GM12878 (cell line): ENCODE results near the gene SLC2A3. TPM values are rescaled to one million over a fixed set of nuclear protein-coding genes. Genes with fewer than 3 reads are reported as not detected.

ENCODE experiments used
- ATAC-seq: fragments of 200-7000 bp; cut with Tn5 transposase; 3 replicates; pipeline ENCODE4 v1.9.1; 2020; ENCODE audit warnings: mild to moderate bottlenecking, moderate library complexity
- BruUV-seq: library from RNA; stranded (reverse); fragments of 400-500 nt; replicated peaks from 2 replicates; lab custom pipeline; 2021; lab: Mats Ljungman, UMichigan
- CTCF ChIA-PET: fragments of 300-600 bp; sonication (Branson Sonifier 250); formaldehyde crosslinking; extraction: SDS; loops from one replicate; lab custom pipeline; 2021; ENCODE audit warnings: inconsistent platforms; lab: Yijun Ruan, JAX
- POLR2A ChIA-PET: fragments of 350-600 bp; formaldehyde crosslinking; extraction: SDS; loops from one replicate; lab custom pipeline; 2021; ENCODE audit warnings: inconsistent platforms; lab: Charles Lee
- RAD21 ChIA-PET: fragments of 300-600 bp; sonication (Branson Sonifier 250); formaldehyde crosslinking; loops from one replicate; lab custom pipeline; 2023; ENCODE audit warnings: antibody characterized with exemption; ENCODE audit not compliant: unreplicated experiment; lab: Charles Lee
- SMC1A ChIA-PET: fragments of 300-600 bp; sonication (Branson Sonifier 250); formaldehyde crosslinking; loops from one replicate; lab custom pipeline; 2023; ENCODE audit not compliant: unreplicated experiment, uncharacterized antibody; lab: Charles Lee
- DNase-seq: peaks from one replicate; pipeline ENCODE4 v3.0.0-alpha.2; 2011; ENCODE audit warnings: low read depth, low spot score
- FAIRE-seq: peaks from 3 replicates; lab custom pipeline; 2011; peaks lifted over from hg19 to GRCh38; lab: Jason Lieb, UNC
- H2AFZ ChIP-seq: 2 replicates; pipeline ENCODE4 v1.6.0; 2011; ENCODE audit warnings: low read depth, low read length, control low read depth; ENCODE audit not compliant: control insufficient read depth
- H3K27ac ChIP-seq: 2 replicates; pipeline ENCODE4 v1.5.1; 2011; ENCODE audit warnings: control low read depth; ENCODE audit not compliant: control insufficient read depth, insufficient read depth
- H3K27me3 ChIP-seq, 2 experiments: replicated peaks in 1 of 2; 2 replicates each; pipeline versions ENCODE4 v1.6.0 to v1.6.1; 2011; ENCODE audit warnings: low read length in 1 of 2; ENCODE audit not compliant: control insufficient read depth in 2 of 2, insufficient read depth in 2 of 2
- H3K36me3 ChIP-seq, 2 experiments: 2 replicates each; pipeline ENCODE4 v1.5.1; 2011; ENCODE audit warnings: low read length in 1 of 2; ENCODE audit not compliant: control insufficient read depth in 2 of 2, insufficient read depth in 2 of 2
- H3K4me1 ChIP-seq: 2 replicates; pipeline ENCODE4 v1.6.1; 2011; ENCODE audit warnings: mild to moderate bottlenecking, low read length, moderate library complexity, mixed read lengths; ENCODE audit not compliant: control insufficient read depth, insufficient read depth
- H3K4me2 ChIP-seq: 2 replicates; pipeline ENCODE4 v1.6.0; 2011; ENCODE audit warnings: control low read depth; ENCODE audit not compliant: control insufficient read depth, insufficient read depth
- H3K4me3 ChIP-seq: fragments of 200-600 bp; sonication (generic); 2 replicates; pipeline ENCODE4 v1.5.1; 2016
- H3K79me2 ChIP-seq: 2 replicates; pipeline ENCODE4 v1.6.0; 2011; ENCODE audit warnings: low read length; ENCODE audit not compliant: control insufficient read depth, insufficient read depth
- H3K9ac ChIP-seq: 2 replicates; pipeline ENCODE4 v1.8.0; 2011; ENCODE audit warnings: low read length, control low read depth, mixed read lengths; ENCODE audit not compliant: control insufficient read depth, insufficient read depth
- H3K9me3 ChIP-seq: replicated peaks from 3 replicates; pipeline ENCODE4 v1.5.1; 2011; ENCODE audit warnings: mild to moderate bottlenecking, low read length; ENCODE audit not compliant: control insufficient read depth, insufficient read depth
- H4K20me1 ChIP-seq: 2 replicates; pipeline ENCODE4 v1.6.0; 2011; ENCODE audit not compliant: control insufficient read depth, insufficient read depth
- BHLHE40 ChIP-seq, 2 experiments: fragments of 450-650 bp in 1 of 2; IDR thresholded peaks; 2 replicates each; pipeline ENCODE4 v1.6.1; 2011 to 2017; ENCODE audit warnings: low read depth in 2 of 2, borderline replicate concordance in 1 of 2, improper control_type of control experiment in 1 of 2, low read length in 1 of 2, mild to moderate bottlenecking in 1 of 2
- CBX3 ChIP-seq: fragments of 200-600 bp; sonication (generic); IDR thresholded peaks from 2 replicates; pipeline ENCODE4 v1.6.1; 2016; ENCODE audit warnings: low read depth, borderline replicate concordance
- CTCF ChIP-seq, 3 experiments: IDR thresholded peaks in 2 of 3; conservative IDR thresholded peaks in 1 of 3; 2 replicates each; pipeline ENCODE4 v1.5.1; 2011; ENCODE audit warnings: low read depth in 3 of 3, low read length in 3 of 3, mild to moderate bottlenecking in 3 of 3, control low read depth in 2 of 3, moderate library complexity in 2 of 3, inconsistent platforms in 1 of 3, mixed read lengths in 1 of 3; ENCODE audit not compliant: control insufficient read depth in 2 of 3, insufficient read depth in 1 of 3; ENCODE audit errors: extremely low read depth in 1 of 3
- KAT2A ChIP-seq: conservative IDR thresholded peaks from 2 replicates; pipeline ENCODE4 v1.6.1; 2011; ENCODE audit warnings: low read depth, low read length; ENCODE audit not compliant: control insufficient read depth
- MEF2B ChIP-seq: fragments of 450-650 bp; IDR thresholded peaks from 2 replicates; pipeline ENCODE4 v1.6.1; 2018; ENCODE audit warnings: mild to moderate bottlenecking, moderate library complexity; ENCODE audit not compliant: partially characterized antibody, poor library complexity, severe bottlenecking
- NR2C1 ChIP-seq: fragments of 450-650 bp; IDR thresholded peaks from 2 replicates; pipeline ENCODE4 v1.6.1; 2017; ENCODE audit warnings: antibody characterized with exemption, mild to moderate bottlenecking, moderate library complexity
- NR2F1 ChIP-seq: fragments of 450-650 bp; conservative IDR thresholded peaks from 2 replicates; pipeline ENCODE4 v1.6.1; 2017; ENCODE audit warnings: mild to moderate bottlenecking
- NRF1 ChIP-seq: conservative IDR thresholded peaks from 2 replicates; pipeline ENCODE4 v1.6.1; 2011; ENCODE audit warnings: mild to moderate bottlenecking, low read depth, low read length, improper control_type of control experiment
- RUNX3 ChIP-seq: IDR thresholded peaks from 2 replicates; pipeline ENCODE4 v1.6.1; 2012; ENCODE audit warnings: low read length, inconsistent platforms
- USF1 ChIP-seq: IDR thresholded peaks from 2 replicates; pipeline ENCODE4 v1.6.1; 2011; ENCODE audit warnings: borderline replicate concordance, low read depth, mild to moderate bottlenecking, moderate library complexity, mixed read lengths, low read length; ENCODE audit not compliant: insufficient read depth; ENCODE audit errors: extremely low read length
- YY1 ChIP-seq: IDR thresholded peaks from 2 replicates; pipeline ENCODE4 v1.6.1; 2011; ENCODE audit warnings: low read depth, mild to moderate bottlenecking, low read length
- ZBED1 ChIP-seq: IDR thresholded peaks from 2 replicates; pipeline ENCODE4 v1.6.1; 2016; ENCODE audit warnings: borderline replicate concordance
- ZBTB40 ChIP-seq: fragments of 450-650 bp; IDR thresholded peaks from 2 replicates; pipeline ENCODE4 v1.6.1; 2016; ENCODE audit warnings: mild to moderate bottlenecking, moderate library complexity, borderline replicate concordance
- ZNF384 ChIP-seq: IDR thresholded peaks from 2 replicates; pipeline ENCODE4 v1.6.1; 2012; ENCODE audit warnings: low read depth, mild to moderate bottlenecking, low read length, improper control_type of control experiment, borderline replicate concordance
- WGBS: methylation state at CpG from one replicate; pipeline ENCODE4 v1.1.6; 2016; ENCODE audit warnings: low lambda C conversion rate; ENCODE audit not compliant: insufficient replicate concordance, insufficient coverage; ENCODE audit errors: missing lambda C conversion rate; 5-methylcytosine and 5-hydroxymethylcytosine counted together
- in situ Hi-C: fragments of 300-500 bp; cut with MboI; formaldehyde crosslinking; loops from 9 replicates; pipeline ENCODE4 v1.14.3; 2018; ENCODE audit warnings: mixed read lengths
- intact Hi-C: fragments of 100-400 bp; cut with micrococcal nuclease; formaldehyde crosslinking; loops from one replicate; pipeline ENCODE4 v1.14.2; 2022; ENCODE audit not compliant: unreplicated experiment
- polyA plus RNA-seq, 11 experiments: library from polyadenylated mRNA; depleted of rRNA in 4 of 11; unstranded in 6 of 11; stranded (reverse) in 5 of 11; fragments of >200 nt; fragmentation: Nextera tagmentation in 4 of 11; fragmentation: Illumina TruSeq in 1 of 11; extraction: Ambion mirVana in 4 of 11; extraction: Trizol in 1 of 11; gene quantifications; 1 replicate in 1 of 11; 2 replicates in 10 of 11; pipeline versions ENCODE4 v1.2.1 to v1.2.3, GENCODE V29; 2011 to 2016; ENCODE audit warnings: inconsistent platforms in 2 of 11, missing spikeins in 2 of 11, low read depth in 1 of 11
- total RNA-seq, 4 experiments: library from RNA; depleted of rRNA in 3 of 4; stranded (reverse); fragments of >200 nt in 3 of 4; fragmentation: Illumina TruSeq in 1 of 4; extraction: Trizol in 1 of 4; gene quantifications; 2 replicates each; pipeline versions ENCODE4 v1.2.1 to v1.2.3, GENCODE V29; 2013 to 2021

SLC2A3 gene
- total and polyA plus RNA-seq, 10 of the 15 experiments (the other 5 are each of a cell fraction or from before 2014, with no cell fraction given): 6.5 to 66.3 (median 11.2) TPM

- Histone ChIP-seq H3K79me2 (no peaks in the 10 kb centered on the region), H3K27me3 (no peaks in the 10 kb centered on the region), H3K4me1 (no peaks in the 10 kb centered on the region), H2AFZ (no peak overlapping the region), H3K27ac (no peak overlapping the region), H3K9me3 (no peaks in the 10 kb centered on the region), H4K20me1 (no peaks in the 10 kb centered on the region), H3K36me3 (peaks cover 0 to 12% of the 10 kb centered on the region in 2 experiments; a peak in 2 of 4 replicates), H3K9ac (no peak overlapping the region), H3K4me3 (no peak overlapping the region), H3K4me2 (no peak overlapping the region)
- DNase-seq: no peak
- intact Hi-C loops (no loop called here), in situ Hi-C loops (no loop called here)
- no peak for FAIRE-seq
- CTCF ChIA-PET: no interaction called here
- POLR2A ChIA-PET: no interaction called here
- SMC1A ChIA-PET: no interaction called here
- WGBS: 25% methylated on average over 1 of the region's 1 CpG
- peak; percentile 14; the same call in 1 of the 3 replicates for ATAC-seq
- BruUV-seq: no TSS peak
- RAD21 ChIA-PET: no interaction called here
- no peak for TF ChIP-seq CTCF (IDR thresholded peaks at IDR 0.05 in 2 of 3, conservative IDR thresholded peaks at IDR 0.05 in 1 of 3; ENCODE audit: control insufficient read depth in 2 of 3, extremely low read depth in 1 of 3, insufficient read depth in 1 of 3, low read depth in 3 of 3, low read length in 3 of 3)
- no peak for TF ChIP-seq NR2C1
- TF ChIP-seq ZNF384: no peak
- no peak for TF ChIP-seq YY1
- no peak for TF ChIP-seq CBX3
- no peak for TF ChIP-seq RUNX3
- no peak for TF ChIP-seq NR2F1
- TF ChIP-seq BHLHE40 (IDR thresholded peaks at IDR 0.05; ENCODE audit: borderline replicate concordance in 1 of 2, low read depth in 2 of 2, low read length in 1 of 2): no peak
- no peak for TF ChIP-seq ZBTB40
- TF ChIP-seq MEF2B: no peak
- no peak for TF ChIP-seq KAT2A
- TF ChIP-seq USF1: no peak
- TF ChIP-seq NRF1: no peak
- TF ChIP-seq ZBED1: no peak
Observed at GRCh38 chr12:7916936-7917335, 19.1 kb downstream of the SLC2A3 start.
